Right cardiac atrium (tissue), 5 donors: ENCODE measurements around the gene ATP5MC2. TPM values are rescaled to one million over a fixed set of nuclear protein-coding genes. Genes with fewer than 3 reads are reported as not detected.
"Not testable (repeated sequence)": the region's sequence is repeated elsewhere in the genome, so short reads cannot be mapped to it uniquely, and the experiment has no call there.

Source experiments
- ATAC-seq, 2 donors: fragments of 200-7000 bp; cut with Tn5 transposase; one replicate each; pipeline versions ENCODE4 v1.8.0 to v1.9.1; 2020; ENCODE audit warnings: moderate library complexity in 2 of 2, mild to moderate bottlenecking in 1 of 2
- DNase-seq, 3 donors: peaks; one replicate each; pipeline ENCODE4 v3.0.0-alpha.2; 2020
- H3K27ac ChIP-seq: one replicate; pipeline ENCODE4 v1.5.1; 2013; ENCODE audit warnings: mild to moderate bottlenecking, low read length, control low read depth, moderate library complexity
- H3K27me3 ChIP-seq: one replicate; pipeline ENCODE4 v1.6.1; 2013; ENCODE audit not compliant: control insufficient read depth, insufficient read depth
- H3K4me1 ChIP-seq: one replicate; pipeline ENCODE4 v1.6.1; 2013; ENCODE audit warnings: low read length; ENCODE audit not compliant: control insufficient read depth, insufficient read depth
- H3K4me3 ChIP-seq: one replicate; pipeline ENCODE4 v1.5.1; 2013; ENCODE audit warnings: low read length, control low read depth
- H3K9me3 ChIP-seq: one replicate; pipeline ENCODE4 v1.6.1; 2013; ENCODE audit warnings: low read length; ENCODE audit not compliant: control insufficient read depth
- WGBS: extraction: QIAGEN DNeasy Blood & Tissue Kit; methylation state at CpG from one replicate; pipeline ENCODE4 v1.1.7; 2013; 5-methylcytosine and 5-hydroxymethylcytosine counted together
- intact Hi-C, 4 donors: fragments of 100-400 bp; cut with DNase I; formaldehyde crosslinking; loops; one replicate each; pipeline versions ENCODE4 v1.11.0 to v1.14.0; 2022 to 2023
- polyA plus RNA-seq: library from polyadenylated mRNA; stranded (reverse); fragments of 200-250 nt; gene quantifications from one replicate; pipeline ENCODE4 v1.2.3, GENCODE V29; 2013
- total RNA-seq, 4 donors: library from RNA; stranded (reverse); fragmentation: NEBNext Ultra II Directional; extraction: Animal tissue kit (Norgen Biotek cat#: 25700); gene quantifications; one replicate each; pipeline ENCODE4 v1.2.1, GENCODE V29; 2021
- donor health status: healthy with polysubstance abuse.
- donor health status: DM: no; HTN: yes; CAD: no.
- donor health status: DM: no; HTN: no; CAD: no.
- donor health status: DM: no; HTN: yes; CAD: no; lungs with severe emphysema.
- donor health status: DM: yes; HTN: yes; CAD: no.

ATP5MC2 gene
- total and polyA plus RNA-seq, 5 donors = 397 to 740 (median 504) TPM

GRCh38 chr12:53694756-53695151, 18.9 kb upstream of the ATP5MC2 start:
- DNase-seq = no peak
- H3K9me3 ChIP-seq = no peaks in the 10 kb centered on the region
- intact Hi-C loops = no loop called here
- ATAC-seq = no peak
- H3K27me3 ChIP-seq = no peaks in the 10 kb centered on the region
- no peak overlapping the region for H3K27ac ChIP-seq
- peaks cover 4% of the 10 kb centered on the region for H3K4me1 ChIP-seq
- H3K4me3 ChIP-seq = no peak overlapping the region
- 52% methylated on average over 16 of the region's 16 CpGs for WGBS

- H3K27me3 ChIP-seq = no peaks in the 10 kb centered on the region
- no peaks in the 10 kb centered on the region for H3K4me1 ChIP-seq
- H3K27ac ChIP-seq = no peak overlapping the region
- ATAC-seq = no peak
- no peak overlapping the region for H3K4me3 ChIP-seq
- WGBS = 86% methylated on average over 4 of the region's 4 CpGs
- intact Hi-C loops = no loop called here
- no peaks in the 10 kb centered on the region for H3K9me3 ChIP-seq
- no peak for DNase-seq
Observed at GRCh38 chr12:53688134-53688533, 12.3 kb upstream of the ATP5MC2 start.

- ATAC-seq = peak in 1 of 2 donors; percentile 22
- intact Hi-C loops = no loop called here
- no peak overlapping the region for H3K27ac ChIP-seq
- H3K4me1 ChIP-seq = no peaks in the 10 kb centered on the region
- 80% methylated on average over 3 of the region's 3 CpGs for WGBS
- no peak for DNase-seq
- no peaks in the 10 kb centered on the region for H3K27me3 ChIP-seq
- no peaks in the 10 kb centered on the region for H3K9me3 ChIP-seq
- H3K4me3 ChIP-seq = no peak overlapping the region
Observed at GRCh38 chr12:53686436-53686835, 10.6 kb upstream of the ATP5MC2 start.

- no peak for ATAC-seq
- Histone ChIP-seq H3K9me3 (no peaks in the 10 kb centered on the region), H3K27ac (no peak overlapping the region), H3K4me3 (no peak overlapping the region), H3K27me3 (no peaks in the 10 kb centered on the region), H3K4me1 (no peaks in the 10 kb centered on the region)
- no peak for DNase-seq
- intact Hi-C loops = no loop called here
- WGBS = 77% methylated on average over 3 of the region's 3 CpGs
Observed at GRCh38 chr12:53684654-53685220, 8.9 kb upstream of the ATP5MC2 start.

GRCh38 chr12:53683983-53684382, 8.1 kb upstream of the ATP5MC2 start:
- Histone ChIP-seq H3K27ac (no peak overlapping the region), H3K4me1 (no peaks in the 10 kb centered on the region), H3K4me3 (no peak overlapping the region), H3K27me3 (no peaks in the 10 kb centered on the region), H3K9me3 (no peaks in the 10 kb centered on the region)
- DNase-seq = no peak
- no peak for ATAC-seq
- intact Hi-C loops = no loop called here
- WGBS = 89% methylated on average over 9 of the region's 9 CpGs

- intact Hi-C loops = no loop called here
- DNase-seq (no peak), ATAC-seq (no peak)
- WGBS = 90% methylated on average over 2 of the region's 2 CpGs
- no peak overlapping the region for H3K4me3 ChIP-seq
- no peaks in the 10 kb centered on the region for H3K4me1 ChIP-seq
- no peak overlapping the region for H3K27ac ChIP-seq
- H3K27me3 ChIP-seq = no peaks in the 10 kb centered on the region
- H3K9me3 ChIP-seq = no peaks in the 10 kb centered on the region
Observed at GRCh38 chr12:53683494-53683893, 7.6 kb upstream of the ATP5MC2 start.

GRCh38 chr12:53680061-53680460, 4.2 kb upstream of the ATP5MC2 start:
- intact Hi-C loops = not testable (repeated sequence)

GRCh38 chr12:53677800-53678148, 1.9 kb upstream of the ATP5MC2 start:
- intact Hi-C loops = loop anchor here (5.0 to 10.0 kb wide), 5 partner anchors 50 to 135 kb away; partner anchors contain the start of gene ATF7 (in 2 of the 4)
- Histone ChIP-seq H3K27me3 (no peaks in the 10 kb centered on the region), H3K9me3 (no peaks in the 10 kb centered on the region), H3K4me3 (peak overlapping the region; percentile 56), H3K27ac (peak overlapping the region; percentile 96), H3K4me1 (no peaks in the 10 kb centered on the region)
- 40% methylated on average over 5 of the region's 5 CpGs for WGBS
- ATAC-seq (no peak), DNase-seq (no peak)

More at GRCh38 chr12:53680061-53680460, 4.2 kb upstream of the ATP5MC2 start:
- 93% methylated on average over 5 of the region's 5 CpGs for WGBS
- not testable (repeated sequence) for H3K4me3 ChIP-seq, DNase-seq, ATAC-seq, H3K4me1 ChIP-seq, H3K9me3 ChIP-seq, H3K27me3 ChIP-seq, H3K27ac ChIP-seq

- H3K4me3 ChIP-seq = peak overlapping the region; percentile 56
- peak overlapping the region; percentile 96 for H3K27ac ChIP-seq
- intact Hi-C loops = loop anchor here (5.0 to 10.0 kb wide), 5 partner anchors 50 to 135 kb away; partner anchors contain the start of gene ATF7 (in 2 of the 4)
- peak; percentile 26 to 76 (median 65) for DNase-seq
- 7% methylated on average over 51 of the region's 51 CpGs for WGBS
- H3K9me3 ChIP-seq = no peaks in the 10 kb centered on the region
- peak; percentile 0 to 2 for ATAC-seq
- H3K4me1 ChIP-seq = no peaks in the 10 kb centered on the region
- no peaks in the 10 kb centered on the region for H3K27me3 ChIP-seq
Observed at GRCh38 chr12:53677016-53677799, 1.3 kb upstream of the ATP5MC2 start.

- ATAC-seq = peak; percentile 47 to 52
- H3K4me1 ChIP-seq = no peaks in the 10 kb centered on the region
- peak; percentile 42 to 81 (median 75) for DNase-seq
- peak overlapping the region; percentile 96 for H3K27ac ChIP-seq
- 5% methylated on average over 15 of the region's 15 CpGs for WGBS
- H3K9me3 ChIP-seq = no peaks in the 10 kb centered on the region
- peak overlapping the region; percentile 56 for H3K4me3 ChIP-seq
- intact Hi-C loops = loop anchor here (5.0 to 10.0 kb wide), 5 partner anchors 49 to 134 kb away; partner anchors contain the start of gene ATF7 (in 2 of the 4)
- H3K27me3 ChIP-seq = no peaks in the 10 kb centered on the region
Observed at GRCh38 chr12:53676656-53677015, 753 bp upstream of the ATP5MC2 start.

- intact Hi-C loops = loop anchor here (5.0 to 10.0 kb wide), 6 partner anchors 48 to 133 kb away; partner anchors contain the start of gene ATF7 (in 2 of the 4)
- peak overlapping the region; percentile 76 for H3K27ac ChIP-seq
- 30% methylated on average over 8 of the region's 8 CpGs for WGBS
- no peaks in the 10 kb centered on the region for H3K9me3 ChIP-seq
- ATAC-seq (no peak), DNase-seq (no peak)
- H3K4me1 ChIP-seq = no peaks in the 10 kb centered on the region
- H3K27me3 ChIP-seq = no peaks in the 10 kb centered on the region
- peak overlapping the region; percentile 59 for H3K4me3 ChIP-seq
Observed at GRCh38 chr12:53674977-53675700, 744 bp downstream of the ATP5MC2 start.
